CD4-positive, alpha-beta T cell treated with Interleukin-15 for 1 hour (primary cell): ENCODE data around the gene ROR1.

Source experiments
- DNase-seq: peaks from one replicate; pipeline ENCODE4 v3.0.0-alpha.2; 2020

The ROR1 gene

GRCh38 chr1:63773815-63774616 is at the start of gene ROR1:
Gene ROR1 (plus strand): TSS chr1:63774017.
- peak; percentile 55 for DNase-seq

DNA sequence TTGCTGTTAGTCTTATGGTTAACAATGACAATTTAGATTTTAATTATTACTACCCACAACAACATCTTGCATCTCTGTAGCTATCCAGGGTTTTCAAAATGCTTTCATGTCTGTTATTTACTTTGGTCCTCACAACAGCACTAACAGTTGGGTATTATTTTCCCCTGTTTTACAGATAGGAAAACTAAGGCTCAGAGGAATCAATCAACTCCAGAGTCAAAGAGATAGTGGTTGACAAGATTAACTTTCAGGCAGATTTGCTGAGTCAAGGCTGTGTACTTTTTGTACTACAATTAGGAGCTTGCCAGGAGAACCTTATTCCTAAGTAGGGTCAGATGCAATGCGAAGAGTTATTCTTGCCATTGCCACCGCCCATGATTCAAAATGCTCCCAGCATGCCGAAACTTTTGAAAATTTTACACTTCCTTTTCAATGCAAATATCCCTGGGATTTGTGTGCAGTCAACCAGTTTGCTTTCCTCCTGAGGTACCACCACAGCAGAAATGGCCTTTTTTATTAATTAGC is 49.4 kb upstream of the ROR1 start:
- no peak for DNase-seq

DNA sequence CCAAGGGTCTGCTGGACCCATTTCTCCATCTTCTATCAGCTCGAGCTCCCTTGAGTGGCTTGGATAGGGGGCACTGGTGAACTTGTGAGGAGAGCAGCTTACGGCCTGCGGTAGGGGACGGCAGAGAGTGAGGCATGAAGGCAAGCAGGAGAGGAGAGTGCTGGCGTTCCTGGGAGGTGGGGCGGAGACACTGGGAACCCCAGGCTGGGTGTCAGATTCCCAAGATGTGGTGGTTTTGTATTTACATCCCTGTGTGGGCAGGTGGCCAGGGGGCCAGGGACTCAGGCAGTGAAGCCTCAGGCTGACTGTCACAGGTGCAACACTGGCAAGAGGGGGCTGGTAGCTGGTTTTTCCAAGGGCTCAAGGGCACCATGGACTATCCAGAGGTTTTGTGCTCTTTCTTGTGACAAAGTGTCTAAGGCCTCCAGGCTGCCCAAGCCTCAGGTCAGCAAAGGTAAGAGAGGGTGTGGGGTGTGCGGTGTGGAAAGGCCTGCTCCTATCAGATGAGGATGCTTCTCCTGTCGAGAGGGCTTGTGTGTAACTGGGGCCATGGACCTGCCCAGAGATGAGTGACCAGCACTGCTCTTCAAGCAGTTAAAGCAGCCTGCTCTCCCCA is 45.1 kb upstream of the ROR1 start:
- DNase-seq: no peak

GRCh38 chr1:63729227-63729620 is 44.6 kb upstream of the ROR1 start:
- DNase-seq: no peak

GRCh38 chr1:63730211-63730610 is 43.6 kb upstream of the ROR1 start:
- no peak for DNase-seq

GRCh38 chr1:63731117-63732043 is 42.4 kb upstream of the ROR1 start:
- no peak for DNase-seq

GRCh38 chr1:63732666-63733065 is 41.2 kb upstream of the ROR1 start:
- no peak for DNase-seq

DNA sequence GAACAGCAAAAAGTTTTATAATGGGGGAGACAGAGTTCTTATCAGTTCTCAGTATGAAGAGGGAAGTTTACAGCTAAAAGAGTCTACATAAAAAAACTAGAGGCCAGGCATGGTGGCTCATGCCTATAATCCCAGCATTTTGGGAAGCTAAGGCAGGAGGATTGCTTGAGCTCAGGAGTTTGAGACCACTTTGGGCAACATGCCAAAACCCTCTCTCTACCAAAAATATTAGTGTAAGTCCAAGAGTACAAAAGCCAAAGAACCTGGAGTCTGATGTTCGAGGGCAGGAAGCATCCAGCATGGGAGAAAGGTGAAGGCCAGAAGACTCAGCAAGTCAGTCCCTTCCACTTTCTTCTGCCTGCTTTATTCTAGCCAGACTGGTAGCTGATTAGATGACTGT is 35.0 kb upstream of the ROR1 start:
- no peak for DNase-seq

- DNase-seq: no peak
These were observed 34.4 kb upstream of the ROR1 start for GRCh38 chr1:63739452-63739851.

GRCh38 chr1:63740432-63740831 is 33.4 kb upstream of the ROR1 start:
- no peak for DNase-seq

DNA sequence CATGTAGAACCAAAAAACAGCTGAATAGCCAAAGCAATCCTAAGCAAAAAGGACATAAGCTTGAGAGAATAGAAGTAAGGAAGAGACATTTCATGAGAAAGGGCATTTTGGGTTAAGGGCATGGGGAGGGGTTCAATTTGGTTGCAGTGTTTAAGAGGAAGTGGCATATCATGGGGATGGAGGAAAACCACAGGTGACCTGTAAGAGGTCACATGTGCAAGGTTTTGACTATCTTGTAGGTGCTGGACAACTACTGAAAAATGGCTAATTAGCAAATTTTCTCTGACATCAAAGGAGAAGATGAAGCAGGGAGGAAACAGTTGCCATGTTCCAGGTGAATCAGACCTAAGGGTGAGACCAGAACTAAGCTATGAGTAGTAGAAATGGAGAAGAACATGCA is 31.3 kb upstream of the ROR1 start:
- DNase-seq: no peak

DNA sequence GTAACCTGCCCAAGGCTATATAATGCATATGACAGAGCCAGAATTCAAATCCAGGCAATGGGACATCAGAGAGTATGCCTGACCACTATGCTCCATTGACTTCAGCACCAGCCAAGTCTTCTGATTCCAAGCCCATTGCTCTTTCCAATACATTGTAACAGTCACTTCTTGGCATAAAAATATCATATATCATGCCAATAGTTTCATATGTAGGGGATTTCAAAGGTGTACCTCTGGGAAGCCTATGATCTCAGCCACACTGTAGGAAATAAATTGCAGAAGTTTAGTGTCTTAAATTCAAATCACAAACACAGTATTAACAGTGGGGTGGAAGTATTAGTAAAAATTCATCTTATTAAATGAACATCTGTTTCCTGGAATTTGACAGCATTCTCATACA is 30.0 kb upstream of the ROR1 start:
- no peak for DNase-seq

DNA sequence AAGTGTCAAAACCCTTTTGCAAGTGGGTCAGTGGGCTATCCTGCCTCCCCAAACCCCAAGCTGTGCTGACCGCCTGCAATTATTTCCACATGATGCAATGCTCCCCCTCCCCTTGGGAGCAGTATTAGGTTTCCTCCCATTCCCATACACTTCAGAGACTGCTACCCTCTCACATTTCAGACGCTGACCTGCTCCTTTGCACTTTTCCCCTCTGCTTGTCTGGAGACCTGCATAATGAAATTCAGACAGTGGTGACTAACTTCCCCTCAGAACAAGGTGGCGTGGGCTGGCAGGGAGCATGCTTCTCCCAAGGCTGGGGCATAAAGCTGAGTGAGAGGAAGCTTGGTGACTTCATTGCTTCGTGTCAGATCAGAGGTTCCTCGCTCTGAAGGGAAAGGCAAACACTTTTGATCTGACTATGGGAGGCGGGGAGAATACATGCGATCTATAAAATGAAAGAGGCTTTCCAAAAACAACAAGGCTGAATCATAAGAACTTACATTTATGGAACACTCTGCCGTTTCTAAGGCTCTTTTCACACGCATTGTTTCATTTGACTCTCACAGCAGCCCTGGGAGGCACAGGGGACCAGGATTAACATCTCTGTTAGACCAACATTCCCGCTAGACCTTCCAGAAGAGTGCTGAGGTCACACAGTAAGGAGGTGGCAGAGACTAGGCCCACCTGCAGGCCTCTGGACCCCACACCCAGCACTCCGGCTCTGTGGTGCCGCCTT is 27.5 kb upstream of the ROR1 start:
- no peak for DNase-seq

DNA sequence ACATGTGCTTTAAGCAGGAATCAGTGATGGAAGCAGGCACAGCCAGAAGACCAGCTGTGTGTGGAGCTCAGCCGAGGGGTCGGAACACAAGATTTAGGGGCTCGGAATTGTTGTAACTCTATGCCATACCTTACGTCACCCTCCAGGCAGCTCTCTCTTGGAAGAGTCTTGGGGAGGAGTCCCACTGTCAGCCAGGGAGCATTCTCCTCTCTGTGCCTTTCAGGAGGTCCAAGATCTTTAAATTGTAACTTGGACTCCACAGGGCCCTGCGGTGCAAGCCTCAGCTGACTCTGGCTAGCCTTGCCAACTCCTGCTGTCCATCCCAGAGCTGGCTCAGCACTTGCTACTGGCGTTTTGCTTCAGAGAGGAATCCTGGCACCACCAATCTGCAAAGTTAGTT is 26.4 kb upstream of the ROR1 start:
- DNase-seq: no peak

DNA sequence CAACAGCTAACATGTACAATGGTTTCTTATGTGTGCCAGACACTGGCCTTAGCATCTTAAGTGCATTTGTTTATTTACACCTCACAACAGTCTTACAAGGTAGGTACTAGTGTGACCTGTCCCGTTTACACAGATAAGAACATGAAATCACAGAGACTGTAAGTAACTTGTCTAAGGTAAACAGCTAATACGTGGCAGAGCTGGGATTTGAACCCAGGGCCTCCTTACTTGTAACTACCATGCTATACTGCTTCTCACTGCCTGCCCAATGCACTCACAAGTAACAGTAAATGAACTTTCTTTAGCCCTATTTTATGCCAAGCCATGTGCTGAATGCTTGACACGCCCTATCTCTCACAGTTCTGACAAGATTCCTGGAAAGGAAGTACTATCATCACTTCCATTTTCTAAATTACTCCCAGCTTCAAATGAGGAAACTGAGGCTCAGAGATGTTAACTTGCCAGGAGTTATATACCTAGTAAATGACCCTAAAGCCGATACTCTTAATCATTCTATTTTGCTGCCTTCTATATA is 25.7 kb upstream of the ROR1 start:
- DNase-seq: no peak

DNA sequence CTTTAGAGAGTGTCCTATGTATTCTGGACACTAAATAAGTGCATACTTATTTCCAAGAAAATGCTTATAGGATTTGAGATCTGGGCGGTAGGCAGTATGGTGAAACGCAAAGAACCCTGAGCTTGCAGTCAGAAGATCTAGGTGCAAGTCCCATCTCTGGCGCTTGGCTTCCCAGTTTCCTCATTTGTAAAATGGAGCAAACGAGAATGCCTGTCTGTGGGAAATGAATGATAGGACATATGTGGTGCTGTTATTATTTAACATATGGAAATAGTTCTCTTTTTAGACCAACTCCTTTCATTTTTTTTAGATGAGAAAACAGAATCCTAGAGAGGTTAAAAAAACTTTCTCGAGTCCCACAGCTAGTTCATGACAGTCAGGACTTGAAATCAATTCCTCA is 25.2 kb upstream of the ROR1 start:
- no peak for DNase-seq

DNA sequence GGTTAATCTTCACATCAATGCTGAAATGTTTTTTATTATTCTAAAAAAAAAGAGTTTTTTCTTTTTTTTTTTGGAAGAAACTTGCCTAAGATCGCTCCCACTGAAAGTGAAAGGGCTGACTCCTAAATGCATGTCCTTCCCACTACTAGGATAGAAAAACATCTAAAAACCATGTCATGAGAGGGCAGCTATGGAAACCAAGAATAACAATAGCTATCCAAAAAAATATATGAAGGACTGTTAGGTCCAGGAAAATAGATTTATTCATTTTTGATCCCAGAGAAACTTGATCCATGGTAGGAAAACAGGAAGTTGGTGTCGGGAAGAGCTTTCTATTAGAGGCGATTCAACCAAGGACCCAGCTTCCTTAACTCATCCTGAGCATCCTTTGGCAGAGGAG is 23.1 kb upstream of the ROR1 start:
- no peak for DNase-seq

DNA sequence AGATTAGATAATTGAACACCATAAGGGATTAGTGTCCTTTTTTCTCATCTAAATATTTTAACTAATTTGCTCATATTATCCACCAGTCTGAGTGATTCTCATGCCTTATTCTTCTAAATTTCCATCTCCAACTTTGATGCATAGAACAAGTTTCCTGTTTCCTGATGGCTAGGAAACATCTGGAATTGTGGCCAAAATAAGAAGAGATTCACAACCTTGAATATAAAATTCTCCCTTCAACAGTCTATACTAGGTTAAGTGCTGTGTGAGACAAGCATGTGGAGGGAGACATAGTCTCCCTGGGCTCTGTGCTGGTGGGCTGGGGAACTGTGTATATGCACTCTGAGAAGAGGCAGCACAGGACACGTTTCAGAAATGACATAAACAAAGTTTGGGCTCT is 21.6 kb upstream of the ROR1 start:
- no peak for DNase-seq

DNA sequence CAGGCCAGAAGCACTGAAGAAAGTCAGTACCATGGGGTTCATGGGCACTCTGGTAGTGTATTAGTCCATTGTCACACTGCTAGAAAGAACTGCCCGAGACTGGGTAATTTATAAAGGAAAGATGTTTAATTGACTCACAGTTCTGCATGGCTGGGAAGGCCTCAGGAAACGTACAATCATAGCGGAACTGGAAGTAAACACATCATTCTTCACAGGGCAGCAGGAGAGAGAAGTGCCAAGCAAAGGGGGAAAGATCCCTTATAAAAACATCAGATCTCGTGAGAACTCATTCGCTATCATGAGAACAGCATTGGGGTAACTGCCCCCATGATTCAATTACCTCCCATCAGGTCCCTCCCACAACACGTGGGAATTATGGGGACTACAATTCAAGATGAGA is 20.2 kb upstream of the ROR1 start:
- no peak for DNase-seq

DNA sequence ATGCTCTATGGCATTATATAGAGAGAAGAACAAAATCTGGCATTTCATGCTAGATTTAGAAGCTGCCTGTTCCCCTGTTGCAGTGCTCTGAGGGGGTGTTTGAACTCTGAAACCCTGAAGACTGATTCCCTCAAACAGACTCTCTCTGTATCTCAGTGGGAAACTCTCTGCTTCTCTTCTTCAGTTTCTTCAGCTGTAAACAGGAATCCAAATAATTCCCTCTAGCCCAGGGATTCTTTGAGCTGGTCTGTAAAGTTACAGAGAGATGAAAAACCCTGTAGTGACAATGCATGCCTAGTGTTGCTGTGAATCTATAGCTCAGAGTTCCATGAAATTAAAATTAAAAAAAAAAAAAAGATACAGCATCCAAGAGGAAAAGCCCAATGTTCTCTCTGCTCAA is 17.0 kb upstream of the ROR1 start:
- no peak for DNase-seq

DNA sequence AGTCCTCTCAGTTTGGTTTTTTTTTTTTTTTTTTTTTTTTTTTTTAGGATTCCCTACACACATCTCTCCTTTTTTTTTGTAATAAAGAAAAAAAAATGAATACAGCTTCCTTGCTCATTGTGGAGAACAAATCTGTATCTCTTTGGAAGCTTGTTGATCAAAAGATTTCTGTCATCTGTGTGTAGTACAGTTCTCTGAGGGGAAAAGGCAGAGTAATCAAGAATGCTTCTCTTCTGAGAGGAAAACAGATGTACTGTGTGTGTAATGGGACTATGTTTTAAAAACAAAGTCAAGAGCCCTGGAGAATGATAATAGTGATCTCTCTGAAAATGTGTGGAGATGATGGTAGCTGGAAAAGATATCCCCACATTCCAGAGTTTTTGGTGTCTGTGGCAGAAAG is 16.5 kb upstream of the ROR1 start:
- no peak for DNase-seq

DNA sequence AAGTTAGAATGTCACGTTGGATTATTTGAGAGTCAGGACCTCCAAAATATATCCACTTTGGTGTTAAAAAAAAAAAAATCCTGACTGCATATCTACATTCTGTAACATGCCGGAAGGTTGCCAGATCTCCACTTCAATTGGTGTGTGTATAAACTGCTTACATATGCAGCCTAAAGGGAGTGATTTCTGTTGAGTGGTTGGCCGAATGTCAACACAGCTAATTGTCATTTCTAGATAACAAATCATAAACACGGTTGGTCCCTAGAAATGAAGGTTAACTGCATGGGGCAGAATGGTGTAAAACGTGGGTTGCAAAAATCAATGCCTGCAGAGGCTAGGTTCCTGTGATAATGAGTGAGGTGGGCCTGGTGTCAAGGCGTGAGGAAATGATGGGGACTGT is 15.0 kb upstream of the ROR1 start:
- no peak for DNase-seq

- no peak for DNase-seq
These were observed 14.0 kb upstream of the ROR1 start for GRCh38 chr1:63759778-63760177.
